B cell (primary cell): Measurements from ENCODE around the gene CBL. TPM values are rescaled to one million over a fixed set of nuclear protein-coding genes. Genes with fewer than 3 reads are reported as not detected.

Source experiments
- ATAC-seq: fragments of 200-7000 bp; cut with Tn5 transposase; one replicate; pipeline ENCODE4 v1.10.0; 2021; ENCODE audit warnings: low read depth, mild to moderate bottlenecking, moderate number of reproducible peaks, moderate library complexity
- CTCF ChIA-PET: fragments of 350-600 bp; sonication (Branson Sonifier 250); formaldehyde crosslinking; loops from one replicate; lab custom pipeline; 2021; ENCODE audit warnings: antibody characterized with exemption, inconsistent platforms; lab: Charles Lee
- POLR2A ChIA-PET: fragments of 350-600 bp; sonication (Branson Sonifier 250); formaldehyde crosslinking; loops from one replicate; lab custom pipeline; 2021; ENCODE audit warnings: antibody characterized with exemption; lab: Charles Lee
- DNase-seq: peaks from one replicate; pipeline ENCODE4 v3.0.0; 2013
- H2AFZ ChIP-seq: 2 replicates; pipeline ENCODE4 v1.6.1; 2012; ENCODE audit warnings: mild to moderate bottlenecking, low read depth, low read length; ENCODE audit not compliant: insufficient read depth, poor library complexity, severe bottlenecking
- H3K27ac ChIP-seq, 2 donors: 1 replicate in 1 of 2; 2 replicates in 1 of 2; pipeline ENCODE4 v1.5.1; 2012 to 2013; ENCODE audit warnings: low read length in 2 of 2, mild to moderate bottlenecking in 2 of 2, moderate library complexity in 1 of 2
- H3K27me3 ChIP-seq, 4 experiments: fragments of 200-600 bp in 1 of 4; sonication (generic) in 1 of 4; replicated peaks in 1 of 4; 1 replicate in 2 of 4; 2 replicates in 2 of 4; pipeline versions ENCODE4 v1.6.1 to v1.7.0; 2013 to 2016; ENCODE audit warnings: low read length in 3 of 4, mild to moderate bottlenecking in 2 of 4, mixed read lengths in 1 of 4, moderate library complexity in 1 of 4; ENCODE audit not compliant: insufficient read depth in 4 of 4, control insufficient read depth in 3 of 4; ENCODE audit errors: control extremely low read depth in 1 of 4
- H3K36me3 ChIP-seq, 2 experiments: replicated peaks in 1 of 2; 1 replicate in 1 of 2; 2 replicates in 1 of 2; pipeline versions ENCODE4 v1.6.1 to v1.7.1; 2013; ENCODE audit warnings: low read length in 1 of 2; ENCODE audit not compliant: insufficient read depth in 2 of 2, control insufficient read depth in 1 of 2; ENCODE audit errors: control extremely low read depth in 1 of 2, extremely low read depth in 1 of 2
- H3K4me1 ChIP-seq, 2 donors: fragments of 200-600 bp in 1 of 2; sonication (generic) in 1 of 2; 1 replicate in 1 of 2; 2 replicates in 1 of 2; pipeline versions ENCODE4 v1.5.1 to v1.6.1; 2013 to 2017; ENCODE audit warnings: low read length in 2 of 2; ENCODE audit not compliant: control insufficient read depth in 2 of 2, insufficient read depth in 2 of 2
- H3K4me2 ChIP-seq: replicated peaks from 2 replicates; pipeline ENCODE3; 2012; ENCODE audit warnings: mild to moderate bottlenecking, low read depth, low read length; ENCODE audit not compliant: poor library complexity, severe bottlenecking
- H3K4me3 ChIP-seq, 5 experiments: fragments of 200-600 bp in 1 of 5; sonication (generic) in 1 of 5; 1 replicate in 3 of 5; 2 replicates in 2 of 5; pipeline versions ENCODE4 v1.5.1 to v1.7.0; 2011 to 2016; ENCODE audit warnings: low read length in 4 of 5, mild to moderate bottlenecking in 4 of 5, low read depth in 2 of 5, control low read depth in 1 of 5, moderate library complexity in 1 of 5; ENCODE audit not compliant: insufficient read depth in 1 of 5; ENCODE audit errors: control extremely low read depth in 1 of 5, extremely low read depth in 1 of 5
- H3K79me2 ChIP-seq: fragments of 200-600 bp; sonication (generic); one replicate; pipeline ENCODE4 v1.6.0; 2016; ENCODE audit warnings: low read length; ENCODE audit not compliant: control insufficient read depth, insufficient read depth
- H3K9ac ChIP-seq: fragments of 200-600 bp; sonication (generic); 2 replicates; pipeline ENCODE4 v1.6.1; 2017; ENCODE audit warnings: mild to moderate bottlenecking, low read length, moderate library complexity
- H3K9me3 ChIP-seq, 3 donors: one replicate each; pipeline versions ENCODE4 v1.6.1 to v1.7.1; 2013; ENCODE audit warnings: low read length in 2 of 3; ENCODE audit not compliant: control insufficient read depth in 2 of 3, insufficient read depth in 1 of 3; ENCODE audit errors: control extremely low read depth in 1 of 3
- H4K20me1 ChIP-seq: 2 replicates; pipeline ENCODE4 v1.6.0; 2012; ENCODE audit warnings: mild to moderate bottlenecking, low read length; ENCODE audit not compliant: insufficient read depth, control insufficient read depth, poor library complexity, severe bottlenecking
- H3K27ac Mint-ChIP-seq: one replicate; pipeline ENCODE4 v1.8.0; 2021; ENCODE audit warnings: mixed read lengths
- H3K27me3 Mint-ChIP-seq: one replicate; pipeline ENCODE4 v1.8.0; 2021; ENCODE audit warnings: mixed read lengths
- H3K4me1 Mint-ChIP-seq: one replicate; pipeline ENCODE4 v1.8.0; 2021; ENCODE audit warnings: mixed read lengths
- H3K4me3 Mint-ChIP-seq: one replicate; pipeline ENCODE4 v1.8.0; 2021; ENCODE audit warnings: mixed read lengths
- H3K9me3 Mint-ChIP-seq: one replicate; pipeline ENCODE4 v1.8.0; 2022; ENCODE audit warnings: mixed read lengths; ENCODE audit not compliant: insufficient read depth
- CTCF ChIP-seq: fragments of 200-600 bp; IDR thresholded peaks from one replicate; pipeline ENCODE4 v1.8.0; 2022; ENCODE audit warnings: antibody characterized with exemption, mild to moderate bottlenecking
- EZH2 ChIP-seq: IDR thresholded peaks from 2 replicates; pipeline ENCODE4 v1.6.1; 2012; ENCODE audit warnings: borderline replicate concordance, low read depth, mild to moderate bottlenecking, moderate library complexity, low read length; ENCODE audit not compliant: insufficient read depth, poor library complexity, severe bottlenecking
- WGBS: methylation state at CpG from one replicate; pipeline ENCODE4 v1.1.5; 2013; ENCODE audit warnings: missing lambda C conversion rate; ENCODE audit not compliant: insufficient coverage; 5-methylcytosine and 5-hydroxymethylcytosine counted together
- intact Hi-C: fragments of 100-400 bp; cut with micrococcal nuclease; formaldehyde crosslinking; loops from one replicate; pipeline ENCODE4 v1.10.0; 2022
- polyA plus RNA-seq: library from polyadenylated mRNA; depleted of rRNA; stranded (reverse); fragments of >200 nt; gene quantifications from 2 replicates; pipeline ENCODE4 v1.2.3, GENCODE V29; 2012
- total RNA-seq, 2 donors: library from RNA; stranded (reverse); fragments of 120-200 nt in 1 of 2; gene quantifications; 1 replicate in 1 of 2; 2 replicates in 1 of 2; pipeline versions ENCODE4 v1.2.3 to v1.2.4, GENCODE V29; 2013 to 2022

CBL gene
- total and polyA plus RNA-seq, 2 donors (not counting 1 experiment from before 2014, with no cell fraction given), result 11.7 to 35.2 TPM

GRCh38 chr11:119318240-119319135 is 112.3 kb downstream of the CBL start:
- CTCF ChIA-PET, result interaction anchor here (1.2 to 3.5 kb wide), 2 partner anchors 7 to 112 kb away, joined by 3 to 16 read pairs; partner anchors contain the start of gene CBL
- ATAC-seq, result peak; percentile 11
- Histone ChIP-seq H3K27me3 (peaks cover 0 to 59% (median 22%) of the 10 kb centered on the region in 4 experiments), H3K4me1 (peaks cover 35 to 54% of the 10 kb centered on the region in 2 donors), H4K20me1 (no peaks in the 10 kb centered on the region), H3K9me3 (peaks cover 0 to 9% (median 0%) of the 10 kb centered on the region in 3 donors), H2AFZ (no peak overlapping the region), H3K4me2 (peak overlapping the region; percentile 24), H3K27ac (no peak overlapping the region), H3K9ac (no peak overlapping the region), H3K36me3 (no peaks in the 10 kb centered on the region), H3K4me3 (no peak overlapping the region), H3K79me2 (no peaks in the 10 kb centered on the region)
- Mint-ChIP-seq H3K4me3 (peak overlapping the region; percentile 58), H3K4me1 (peaks cover 40% of the 10 kb centered on the region), H3K27ac (peak overlapping the region; percentile 22), H3K9me3 (no peaks in the 10 kb centered on the region), H3K27me3 (peaks cover 13% of the 10 kb centered on the region)
- TF ChIP-seq CTCF (no peak), EZH2 (no peak)
- POLR2A ChIA-PET, result no interaction called here
- 82% methylated on average over 19 of the region's 22 CpGs for WGBS
- DNase-seq, result peak; percentile 59
- intact Hi-C loops, result no loop called here
